ENCODE measurements around the gene VMP1.
A peak's percentile ranks its signal among the peaks of the same experiment; 100 is the strongest.
"Not testable (repeated sequence)": the region's sequence is repeated elsewhere in the genome, so short reads cannot be mapped to it uniquely, and the experiment has no call there.

VMP1 gene

GRCh38 chr17:59839651-59840328 lies 132.3 kb downstream of the VMP1 start:
- Histone ChIP-seq H3K27ac (ENCODE audit: low read length) (peak overlapping the region; percentile 97), H3K4me1 (ENCODE audit: control insufficient read depth, insufficient read depth, low read length) (peaks cover 5% of the 10 kb centered on the region), H3K27me3 (ENCODE audit: control insufficient read depth in 1 of 2, insufficient read depth in 2 of 2, low read length in 2 of 2) (no peaks in the 10 kb centered on the region), H3K9me3 (ENCODE audit: control insufficient read depth in 2 of 2, low read length in 2 of 2) (no peaks in the 10 kb centered on the region), H3K36me3 (ENCODE audit: control insufficient read depth in 2 of 2, insufficient read depth in 2 of 2, low read length in 2 of 2) (peaks cover 6 to 28% of the 10 kb centered on the region in 2 donors), H3K4me3 (ENCODE audit: low read length in 2 of 2) (peak overlapping the region; percentile 87 to 100), H3K9ac (ENCODE audit: low read length in 2 of 2) (peak overlapping the region; percentile 99 to 100)

GRCh38 chr17:59840329-59841090 lies 133.1 kb downstream of the VMP1 start:
- Histone ChIP-seq H3K27ac (ENCODE audit: low read length) (peak overlapping the region; percentile 97), H3K4me1 (ENCODE audit: control insufficient read depth, insufficient read depth, low read length) (peaks cover 6% of the 10 kb centered on the region), H3K4me3 (ENCODE audit: low read length in 2 of 2) (peak overlapping the region; percentile 87 to 100), H3K9ac (ENCODE audit: low read length in 2 of 2) (peak overlapping the region; percentile 99 to 100), H3K27me3 (ENCODE audit: control insufficient read depth in 1 of 2, insufficient read depth in 2 of 2, low read length in 2 of 2) (no peaks in the 10 kb centered on the region), H3K36me3 (ENCODE audit: control insufficient read depth in 2 of 2, insufficient read depth in 2 of 2, low read length in 2 of 2) (peaks cover 6 to 28% of the 10 kb centered on the region in 2 donors), H3K9me3 (ENCODE audit: control insufficient read depth in 2 of 2, low read length in 2 of 2) (no peaks in the 10 kb centered on the region)

GRCh38 chr17:59841091-59841881 lies 133.8 kb downstream of the VMP1 start:
- Histone ChIP-seq H3K36me3 (ENCODE audit: control insufficient read depth in 2 of 2, insufficient read depth in 2 of 2, low read length in 2 of 2) (peaks cover 6 to 28% of the 10 kb centered on the region in 2 donors), H3K9ac (ENCODE audit: low read length in 2 of 2) (peak overlapping the region; percentile 37 to 100), H3K27ac (ENCODE audit: low read length) (peak overlapping the region; percentile 97), H3K4me3 (ENCODE audit: low read length in 2 of 2) (peak overlapping the region; percentile 87 to 100), H3K4me1 (ENCODE audit: control insufficient read depth, insufficient read depth, low read length) (peaks cover 13% of the 10 kb centered on the region)
- not testable (repeated sequence) for H3K9me3 ChIP-seq (ENCODE audit: control insufficient read depth in 2 of 2, low read length in 2 of 2); H3K27me3 ChIP-seq (ENCODE audit: control insufficient read depth in 1 of 2, insufficient read depth in 2 of 2, low read length in 2 of 2)

GRCh38 chr17:59841882-59842263 lies 134.4 kb downstream of the VMP1 start:
- H3K4me3 ChIP-seq (ENCODE audit: low read length in 2 of 2): peak overlapping the region in 1 of 2 donors; percentile 100
- H3K27ac ChIP-seq (ENCODE audit: low read length): not testable (repeated sequence)
- H3K9ac ChIP-seq (ENCODE audit: low read length in 2 of 2): peak overlapping the region in 1 of 2 donors; percentile 100

GRCh38 chr17:59842901-59843652 lies 135.6 kb downstream of the VMP1 start:
- no peak overlapping the region for H3K4me3 ChIP-seq (ENCODE audit: low read length in 2 of 2)
- peak overlapping the region; percentile 31 for H3K27ac ChIP-seq (ENCODE audit: low read length)
- no peaks in the 10 kb centered on the region for H3K27me3 ChIP-seq (ENCODE audit: control insufficient read depth in 1 of 2, insufficient read depth in 2 of 2, low read length in 2 of 2)
- peaks cover 21% of the 10 kb centered on the region for H3K4me1 ChIP-seq (ENCODE audit: control insufficient read depth, insufficient read depth, low read length)
- H3K9me3 ChIP-seq (ENCODE audit: control insufficient read depth in 2 of 2, low read length in 2 of 2): no peaks in the 10 kb centered on the region
- peaks cover 6 to 28% of the 10 kb centered on the region in 2 donors for H3K36me3 ChIP-seq (ENCODE audit: control insufficient read depth in 2 of 2, insufficient read depth in 2 of 2, low read length in 2 of 2)
- no peak overlapping the region for H3K9ac ChIP-seq (ENCODE audit: low read length in 2 of 2)

More at GRCh38 chr17:59841882-59842263, 134.4 kb downstream of the VMP1 start:
- peaks cover 18% of the 10 kb centered on the region for H3K4me1 ChIP-seq (ENCODE audit: control insufficient read depth, insufficient read depth, low read length)
- H3K9me3 ChIP-seq (ENCODE audit: control insufficient read depth in 2 of 2, low read length in 2 of 2); H3K27me3 ChIP-seq (ENCODE audit: control insufficient read depth in 1 of 2, insufficient read depth in 2 of 2, low read length in 2 of 2): not testable (repeated sequence)
- H3K36me3 ChIP-seq (ENCODE audit: control insufficient read depth in 2 of 2, insufficient read depth in 2 of 2, low read length in 2 of 2): peaks cover 6 to 28% of the 10 kb centered on the region in 2 donors

GRCh38 chr17:59844884-59845594 lies 137.6 kb downstream of the VMP1 start:
- Histone ChIP-seq H3K27me3 (ENCODE audit: control insufficient read depth in 1 of 2, insufficient read depth in 2 of 2, low read length in 2 of 2) (no peaks in the 10 kb centered on the region), H3K4me3 (ENCODE audit: low read length in 2 of 2) (no peak overlapping the region), H3K27ac (ENCODE audit: low read length) (peak overlapping the region; percentile 87), H3K36me3 (ENCODE audit: control insufficient read depth in 2 of 2, insufficient read depth in 2 of 2, low read length in 2 of 2) (peaks cover 3 to 15% of the 10 kb centered on the region in 2 donors), H3K9ac (ENCODE audit: low read length in 2 of 2) (no peak overlapping the region), H3K9me3 (ENCODE audit: control insufficient read depth in 2 of 2, low read length in 2 of 2) (no peaks in the 10 kb centered on the region), H3K4me1 (ENCODE audit: control insufficient read depth, insufficient read depth, low read length) (peaks cover 21% of the 10 kb centered on the region)

- peaks cover 0 to 7% of the 10 kb centered on the region in 2 donors for H3K36me3 ChIP-seq (ENCODE audit: control insufficient read depth in 2 of 2, insufficient read depth in 2 of 2, low read length in 2 of 2)
- peak overlapping the region; percentile 31 to 64 for H3K9ac ChIP-seq (ENCODE audit: low read length in 2 of 2)
- H3K9me3 ChIP-seq (ENCODE audit: control insufficient read depth in 2 of 2, low read length in 2 of 2): no peaks in the 10 kb centered on the region
- H3K4me1 ChIP-seq (ENCODE audit: control insufficient read depth, insufficient read depth, low read length): peaks cover 21% of the 10 kb centered on the region
- H3K27me3 ChIP-seq (ENCODE audit: control insufficient read depth in 1 of 2, insufficient read depth in 2 of 2, low read length in 2 of 2): no peaks in the 10 kb centered on the region
- H3K4me3 ChIP-seq (ENCODE audit: low read length in 2 of 2): peak overlapping the region; percentile 17 to 54
- peak overlapping the region; percentile 87 for H3K27ac ChIP-seq (ENCODE audit: low read length)
These were observed 138.3 kb downstream of the VMP1 start for GRCh38 chr17:59845595-59846393.

GRCh38 chr17:59846394-59847165 lies 139.1 kb downstream of the VMP1 start:
- no peaks in the 10 kb centered on the region for H3K9me3 ChIP-seq (ENCODE audit: control insufficient read depth in 2 of 2, low read length in 2 of 2)
- H3K27ac ChIP-seq (ENCODE audit: low read length): peak overlapping the region; percentile 87
- H3K9ac ChIP-seq (ENCODE audit: low read length in 2 of 2): peak overlapping the region; percentile 31 to 64
- H3K4me3 ChIP-seq (ENCODE audit: low read length in 2 of 2): peak overlapping the region; percentile 17 to 54
- peaks cover 0 to 3% of the 10 kb centered on the region in 2 donors for H3K36me3 ChIP-seq (ENCODE audit: control insufficient read depth in 2 of 2, insufficient read depth in 2 of 2, low read length in 2 of 2)
- peaks cover 27% of the 10 kb centered on the region for H3K4me1 ChIP-seq (ENCODE audit: control insufficient read depth, insufficient read depth, low read length)
- H3K27me3 ChIP-seq (ENCODE audit: control insufficient read depth in 1 of 2, insufficient read depth in 2 of 2, low read length in 2 of 2): no peaks in the 10 kb centered on the region

- Histone ChIP-seq H3K9ac (ENCODE audit: low read length in 2 of 2) (no peak overlapping the region), H3K4me3 (ENCODE audit: low read length in 2 of 2) (no peak overlapping the region), H3K4me1 (ENCODE audit: control insufficient read depth, insufficient read depth, low read length) (peaks cover 33% of the 10 kb centered on the region), H3K9me3 (ENCODE audit: control insufficient read depth in 2 of 2, low read length in 2 of 2) (no peaks in the 10 kb centered on the region), H3K27ac (ENCODE audit: low read length) (no peak overlapping the region), H3K27me3 (ENCODE audit: control insufficient read depth in 1 of 2, insufficient read depth in 2 of 2, low read length in 2 of 2) (no peaks in the 10 kb centered on the region), H3K36me3 (ENCODE audit: control insufficient read depth in 2 of 2, insufficient read depth in 2 of 2, low read length in 2 of 2) (no peaks in the 10 kb centered on the region)
These were observed 140.9 kb downstream of the VMP1 start for GRCh38 chr17:59848385-59848668.
